ENCODE results near the gene NEURL1B.

GRCh38 chr5:172659909-172660628 is 19.0 kb downstream of the NEURL1B start:
- TF ChIP-seq CTCF (IDR thresholded peaks at IDR 0.05 in 8 of 11, conservative IDR thresholded peaks at IDR 0.05 in 3 of 11) (no peak), POLR2AphosphoS5 (IDR thresholded peaks at IDR 0.05) (peak in 2 of 3 donors; percentile 42 to 56)

All from spleen (tissue), 7 donors.